Skeletal muscle satellite cell (primary cell): ENCODE data around the gene TBC1D14.

ENCODE experiments used
- H3K27me3 ChIP-seq: 2 replicates; pipeline ENCODE4 v1.7.0; 2013; ENCODE audit warnings: low read length; ENCODE audit not compliant: control insufficient read depth, insufficient read depth
- H3K36me3 ChIP-seq: 2 replicates; pipeline ENCODE4 v1.7.0; 2013; ENCODE audit warnings: mild to moderate bottlenecking, control low read depth, low read length; ENCODE audit not compliant: insufficient read depth
- H3K4me1 ChIP-seq: 2 replicates; pipeline ENCODE4 v1.7.0; 2013; ENCODE audit warnings: low read length; ENCODE audit not compliant: control insufficient read depth, insufficient read depth
- H3K4me2 ChIP-seq: 2 replicates; pipeline ENCODE4 v1.7.0; 2013; ENCODE audit warnings: mild to moderate bottlenecking, low read length
- H3K4me3 ChIP-seq: 2 replicates; pipeline ENCODE4 v1.7.0; 2013; ENCODE audit warnings: low read length
- H3K9ac ChIP-seq: 2 replicates; pipeline ENCODE4 v1.7.0; 2013; ENCODE audit warnings: mild to moderate bottlenecking, low read depth, low read length, moderate library complexity
- H3K9me3 ChIP-seq: replicated peaks from 2 replicates; pipeline ENCODE4 v1.7.0; 2013; ENCODE audit warnings: mild to moderate bottlenecking, control low read depth, low read length

TBC1D14 gene

DNA sequence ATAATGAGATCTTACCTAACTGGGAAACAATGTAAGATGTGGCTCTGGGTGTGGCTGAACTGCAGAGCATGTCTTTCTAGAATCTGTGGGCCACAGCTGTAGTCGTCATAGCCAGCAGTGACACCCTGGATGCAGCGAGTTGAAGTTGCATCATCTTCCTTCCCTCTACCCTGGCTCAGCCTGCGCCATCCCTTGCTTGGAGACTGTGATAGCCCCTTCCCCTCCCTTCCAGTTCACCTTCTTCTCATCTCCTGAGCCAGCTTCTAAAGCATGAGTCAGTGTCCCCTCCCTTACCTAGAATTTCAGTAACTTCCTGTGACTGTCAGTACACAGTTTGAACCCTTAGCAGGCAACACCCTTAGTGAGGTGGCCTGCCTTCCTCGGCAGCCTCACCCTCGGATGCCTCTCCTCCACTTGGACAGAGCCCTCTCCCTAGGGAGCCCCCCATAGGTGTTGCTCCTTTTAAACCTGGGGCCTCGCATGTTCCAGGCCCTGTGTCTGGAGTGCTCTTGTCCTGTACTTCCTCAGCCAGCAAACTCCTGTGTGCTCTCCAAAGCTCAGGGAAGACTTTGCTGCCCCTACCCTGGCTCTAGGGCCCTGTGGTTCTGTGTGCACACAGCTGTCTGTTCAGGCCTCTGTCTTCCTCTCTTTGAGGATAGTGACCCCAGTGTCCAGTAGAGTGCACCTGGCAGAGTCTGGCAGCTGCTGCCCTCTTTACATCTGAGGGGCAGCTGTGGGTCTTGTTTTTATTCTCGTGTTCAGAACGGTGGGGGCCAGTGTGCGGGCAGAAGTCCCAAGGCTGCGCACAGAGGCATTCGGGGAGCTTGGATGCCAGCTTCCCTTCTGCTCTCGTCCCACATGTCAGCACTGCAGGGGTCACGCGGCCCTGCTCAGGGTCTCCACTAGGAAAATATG, 89.8 kb downstream of the TBC1D14 start:
- no peaks in the 10 kb centered on the region for H3K27me3 ChIP-seq
- no peaks in the 10 kb centered on the region for H3K4me1 ChIP-seq
- H3K36me3 ChIP-seq, result peaks cover 63% of the 10 kb centered on the region
- no peaks in the 10 kb centered on the region for H3K9me3 ChIP-seq
- no peak overlapping the region for H3K4me2 ChIP-seq
- H3K9ac ChIP-seq, result no peak overlapping the region
- H3K4me3 ChIP-seq, result no peak overlapping the region

DNA sequence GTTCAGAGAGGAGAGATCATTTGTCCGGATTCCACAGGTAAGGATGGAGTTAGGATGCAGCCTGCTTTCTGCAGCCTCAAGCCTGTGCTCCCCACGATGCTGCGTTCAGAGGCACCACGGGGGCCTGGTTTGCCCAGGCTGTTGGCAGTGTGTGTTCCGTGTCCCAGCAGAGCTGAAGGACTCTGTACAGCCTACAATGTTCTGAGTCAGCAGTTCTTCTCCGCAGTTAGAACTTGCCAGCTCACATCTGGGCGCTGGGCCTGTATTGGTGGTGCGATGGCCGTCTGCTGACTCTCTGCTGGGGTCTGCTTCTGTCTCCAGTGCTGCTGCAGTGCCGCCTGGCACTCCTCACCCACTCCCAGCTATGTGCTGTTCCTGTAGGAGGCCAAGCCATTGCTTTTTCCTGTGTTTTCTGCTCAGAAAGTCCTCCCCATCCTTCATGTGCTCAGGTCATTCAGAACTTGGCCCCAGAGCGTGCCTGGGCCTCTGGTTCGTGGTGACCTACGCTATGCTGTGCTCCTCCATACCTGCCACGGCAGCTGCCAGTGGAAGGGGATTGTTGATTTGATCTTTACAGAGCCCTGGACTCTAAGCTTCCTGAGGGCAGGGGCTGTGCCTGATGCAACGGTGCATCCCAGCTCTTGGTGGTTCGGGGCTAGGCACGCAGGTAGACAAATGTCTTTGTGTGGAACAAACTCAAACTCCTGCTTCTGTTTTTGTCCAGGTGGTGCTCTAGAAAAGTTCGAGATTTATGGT, 91.0 kb downstream of the TBC1D14 start:
- no peak overlapping the region for H3K9ac ChIP-seq
- no peak overlapping the region for H3K4me3 ChIP-seq
- no peaks in the 10 kb centered on the region for H3K9me3 ChIP-seq
- H3K4me1 ChIP-seq, result no peaks in the 10 kb centered on the region
- H3K36me3 ChIP-seq, result peaks cover 57% of the 10 kb centered on the region
- no peaks in the 10 kb centered on the region for H3K27me3 ChIP-seq
- H3K4me2 ChIP-seq, result no peak overlapping the region

DNA sequence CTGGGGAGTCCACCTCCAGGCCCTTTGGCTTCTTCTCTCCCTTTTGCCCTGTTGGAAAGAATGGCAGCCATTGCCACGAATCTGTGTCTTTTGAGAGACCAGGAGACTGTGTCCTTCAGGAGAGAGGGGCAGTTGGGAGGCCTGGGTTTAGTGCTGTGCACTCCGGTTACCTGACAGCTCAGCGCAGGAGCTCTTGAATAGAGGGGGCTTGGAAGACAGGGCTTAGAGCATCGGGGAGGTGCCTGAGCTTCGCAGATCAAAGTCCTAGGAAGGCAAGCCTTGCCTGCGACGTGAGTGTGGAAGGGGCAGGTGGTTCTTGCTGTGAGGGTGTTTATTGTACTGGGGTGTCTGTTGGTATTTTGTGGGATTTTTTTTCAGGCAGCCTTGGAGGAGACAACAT, 91.6 kb downstream of the TBC1D14 start:
- Histone ChIP-seq H3K4me2 (no peak overlapping the region), H3K27me3 (no peaks in the 10 kb centered on the region), H3K9ac (no peak overlapping the region), H3K4me1 (no peaks in the 10 kb centered on the region), H3K36me3 (peaks cover 54% of the 10 kb centered on the region), H3K9me3 (no peaks in the 10 kb centered on the region), H3K4me3 (no peak overlapping the region)

DNA sequence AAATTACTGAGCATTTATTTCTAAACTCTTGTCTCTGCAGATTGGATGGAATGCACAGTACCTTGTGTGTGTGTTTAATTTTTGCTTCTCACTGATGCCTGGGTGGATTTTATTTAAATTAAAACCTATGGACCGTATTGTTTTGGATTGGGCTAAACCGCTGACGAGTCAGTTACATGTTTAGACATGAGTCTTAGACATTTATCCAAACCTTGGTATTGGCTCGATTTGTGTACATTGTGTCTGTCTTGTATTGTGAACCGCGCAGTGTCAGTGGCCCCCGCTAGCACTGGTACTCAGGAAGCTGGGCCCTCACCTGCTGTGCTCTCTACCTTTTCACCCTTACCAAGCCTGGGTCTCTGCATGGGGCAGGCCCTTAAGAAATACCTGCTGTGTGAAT, 92.7 kb downstream of the TBC1D14 start:
- peaks cover 48% of the 10 kb centered on the region for H3K36me3 ChIP-seq
- no peak overlapping the region for H3K4me3 ChIP-seq
- H3K4me2 ChIP-seq, result no peak overlapping the region
- no peak overlapping the region for H3K9ac ChIP-seq
- H3K4me1 ChIP-seq, result no peaks in the 10 kb centered on the region
- H3K9me3 ChIP-seq, result no peaks in the 10 kb centered on the region
- H3K27me3 ChIP-seq, result no peaks in the 10 kb centered on the region

DNA sequence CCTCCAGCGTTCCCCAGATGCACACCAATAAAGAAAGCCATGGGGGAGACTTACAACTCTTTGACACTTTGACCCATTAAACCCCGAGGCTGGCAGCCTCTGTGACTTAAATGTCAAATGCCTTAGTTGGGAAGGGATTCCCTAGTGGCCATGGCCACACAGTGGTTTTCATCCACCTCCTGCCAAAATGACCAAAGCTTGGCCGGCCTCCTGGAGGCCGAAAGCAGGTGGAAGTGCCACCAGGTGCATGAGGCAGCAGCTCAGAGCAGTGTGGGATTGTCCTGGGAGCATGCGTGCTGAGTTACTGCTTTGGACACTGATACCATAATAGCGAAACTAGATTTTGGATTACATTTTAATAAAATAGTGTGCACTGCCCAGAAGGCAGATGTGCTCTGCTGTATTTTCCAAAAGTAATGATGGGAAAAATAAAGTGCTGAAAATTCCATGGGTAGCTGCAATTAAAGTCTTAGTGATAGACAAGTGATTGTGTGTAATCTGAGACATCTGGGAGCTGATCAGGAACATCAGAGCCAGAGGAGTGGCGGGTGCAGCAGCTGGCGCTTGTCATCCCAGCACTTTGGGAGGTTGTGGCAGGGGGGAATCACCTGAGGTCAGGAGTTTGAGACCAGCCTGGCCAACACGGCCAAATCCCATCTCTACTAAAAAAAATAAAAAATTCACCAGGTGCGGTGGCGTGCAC, 93.7 kb downstream of the TBC1D14 start:
- Histone ChIP-seq H3K4me1 (no peaks in the 10 kb centered on the region), H3K4me2 (no peak overlapping the region), H3K9ac (no peak overlapping the region), H3K4me3 (no peak overlapping the region), H3K27me3 (no peaks in the 10 kb centered on the region), H3K36me3 (peaks cover 48% of the 10 kb centered on the region), H3K9me3 (no peaks in the 10 kb centered on the region)

DNA sequence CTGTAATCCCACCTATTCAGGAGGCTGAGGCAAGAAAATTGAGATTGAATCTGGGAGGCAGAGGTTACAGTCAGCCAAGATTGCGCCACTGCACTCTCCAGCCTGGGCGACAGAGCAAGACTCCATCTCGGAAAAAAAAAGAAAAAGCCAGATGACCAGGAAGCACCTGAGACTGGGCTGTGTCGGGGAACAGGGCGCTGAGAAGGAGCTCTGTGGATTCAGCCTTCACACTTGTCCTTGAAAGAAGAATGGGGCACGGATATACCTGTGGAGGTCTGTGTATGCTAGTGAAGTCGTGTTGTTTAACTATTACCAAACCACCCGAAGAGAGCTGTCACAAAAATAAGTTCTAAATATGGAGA, 94.2 kb downstream of the TBC1D14 start:
- Histone ChIP-seq H3K4me1 (no peaks in the 10 kb centered on the region), H3K9ac (no peak overlapping the region), H3K4me3 (no peak overlapping the region), H3K4me2 (no peak overlapping the region), H3K36me3 (peaks cover 45% of the 10 kb centered on the region), H3K9me3 (no peaks in the 10 kb centered on the region), H3K27me3 (no peaks in the 10 kb centered on the region)

DNA sequence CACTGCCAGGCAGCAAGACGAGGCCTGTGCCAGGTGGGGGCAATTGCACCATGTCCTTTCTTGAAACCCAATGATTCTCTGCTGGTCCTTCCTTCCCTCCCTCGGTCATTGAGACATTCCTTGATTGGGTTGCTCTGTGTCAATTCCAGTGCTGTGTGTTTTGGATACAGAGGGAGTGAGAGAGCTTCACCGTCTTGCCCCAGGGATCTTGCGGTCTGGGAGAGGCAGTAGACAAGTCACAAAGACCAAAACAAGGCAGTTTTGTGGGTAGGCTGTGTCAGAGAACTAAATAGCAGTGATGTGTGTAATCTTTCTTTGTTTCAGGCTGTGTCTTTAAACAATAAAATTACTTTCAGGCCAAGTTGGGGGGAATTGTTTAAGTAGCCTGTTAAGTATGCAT, 94.7 kb downstream of the TBC1D14 start:
- Histone ChIP-seq H3K4me2 (no peak overlapping the region), H3K9me3 (no peaks in the 10 kb centered on the region), H3K36me3 (peaks cover 45% of the 10 kb centered on the region), H3K4me1 (no peaks in the 10 kb centered on the region), H3K27me3 (no peaks in the 10 kb centered on the region), H3K9ac (no peak overlapping the region), H3K4me3 (no peak overlapping the region)

DNA sequence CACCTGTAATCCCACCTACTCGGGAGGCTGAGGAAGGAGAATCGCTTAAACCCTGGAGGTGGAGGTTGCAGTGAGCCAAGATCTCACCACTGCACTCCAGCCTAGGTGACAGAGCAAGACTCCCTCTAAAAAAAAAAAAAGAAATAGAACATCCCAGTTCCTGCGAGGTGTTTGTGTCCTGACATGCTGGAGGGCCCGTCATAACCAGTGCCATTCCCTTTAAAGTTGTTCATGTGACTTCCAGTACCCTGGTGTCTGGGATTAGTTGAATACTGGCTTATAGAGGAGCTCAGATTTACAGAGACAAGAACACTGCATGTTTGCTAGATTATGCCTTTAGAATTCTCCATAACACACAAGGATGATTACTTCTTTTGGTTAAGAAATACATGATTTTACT, 95.9 kb downstream of the TBC1D14 start:
- Histone ChIP-seq H3K36me3 (peaks cover 41% of the 10 kb centered on the region), H3K4me1 (no peaks in the 10 kb centered on the region)

DNA sequence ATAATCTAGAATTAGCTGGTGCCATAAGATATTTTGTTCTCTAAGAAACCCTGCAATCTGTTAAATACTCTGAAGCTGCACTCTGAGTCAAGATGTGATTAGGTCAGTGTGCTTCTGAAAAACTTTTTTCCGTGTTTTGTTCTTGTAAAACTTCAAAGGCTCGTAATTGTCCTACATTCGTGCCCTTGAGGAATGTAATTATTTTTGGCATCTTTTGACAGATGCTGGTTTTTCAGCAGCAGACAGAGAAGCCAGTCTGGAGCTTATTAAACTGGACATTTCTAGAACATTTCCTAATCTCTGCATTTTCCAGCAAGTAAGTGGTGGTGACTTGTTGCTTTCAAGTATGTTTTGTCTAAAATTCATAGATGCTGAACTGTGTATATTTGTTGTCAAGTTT, 96.8 kb downstream of the TBC1D14 start:
- Histone ChIP-seq H3K9ac (no peak overlapping the region), H3K9me3 (no peaks in the 10 kb centered on the region), H3K27me3 (no peaks in the 10 kb centered on the region), H3K4me2 (no peak overlapping the region), H3K36me3 (peaks cover 42% of the 10 kb centered on the region), H3K4me3 (no peak overlapping the region), H3K4me1 (no peaks in the 10 kb centered on the region)

More for the DNA sequence above, 95.9 kb downstream of the TBC1D14 start:
- Histone ChIP-seq H3K9me3 (no peaks in the 10 kb centered on the region), H3K4me3 (no peak overlapping the region), H3K27me3 (no peaks in the 10 kb centered on the region), H3K9ac (no peak overlapping the region), H3K4me2 (no peak overlapping the region)

DNA sequence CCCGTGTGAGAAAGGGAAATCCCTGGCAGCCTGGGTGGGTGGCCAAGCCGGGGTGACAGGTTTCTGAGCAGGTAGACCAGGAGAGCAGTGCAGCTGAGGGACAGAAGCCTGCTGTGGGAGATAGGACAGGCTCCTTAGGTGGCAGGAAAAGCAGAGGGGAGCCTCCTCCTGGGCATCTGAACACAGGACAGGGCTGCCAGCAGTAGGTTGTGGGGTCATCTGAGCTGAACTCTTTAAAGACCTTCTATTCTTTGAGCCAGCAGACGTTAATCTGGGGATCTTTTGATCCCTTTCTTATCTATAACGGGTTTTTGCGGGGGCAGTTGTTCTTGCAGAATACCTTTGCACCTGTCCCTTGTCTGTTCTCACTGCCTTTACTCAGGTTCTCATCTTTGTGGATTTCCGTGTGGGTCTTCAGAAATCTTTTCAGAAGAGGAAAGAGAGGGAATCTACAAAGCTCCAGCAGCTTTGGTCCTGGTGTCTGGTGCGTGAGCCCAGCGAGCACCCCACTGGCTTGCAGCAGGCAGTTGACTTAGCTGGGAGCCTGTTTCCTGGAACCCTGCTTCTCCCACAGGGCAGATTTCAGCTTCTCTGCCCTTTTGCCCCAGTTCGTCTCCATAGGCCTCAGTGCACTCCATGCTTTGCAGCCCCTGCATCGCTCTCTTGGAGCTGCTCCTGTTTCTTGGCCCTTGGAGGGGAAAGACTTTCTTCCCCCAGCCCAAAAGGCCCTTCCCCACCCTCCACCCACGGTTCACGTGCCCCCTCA, 97.7 kb downstream of the TBC1D14 start:
- Histone ChIP-seq H3K4me1 (no peaks in the 10 kb centered on the region), H3K9ac (no peak overlapping the region), H3K4me3 (no peak overlapping the region), H3K9me3 (no peaks in the 10 kb centered on the region), H3K27me3 (no peaks in the 10 kb centered on the region), H3K4me2 (no peak overlapping the region), H3K36me3 (peaks cover 37% of the 10 kb centered on the region)

DNA sequence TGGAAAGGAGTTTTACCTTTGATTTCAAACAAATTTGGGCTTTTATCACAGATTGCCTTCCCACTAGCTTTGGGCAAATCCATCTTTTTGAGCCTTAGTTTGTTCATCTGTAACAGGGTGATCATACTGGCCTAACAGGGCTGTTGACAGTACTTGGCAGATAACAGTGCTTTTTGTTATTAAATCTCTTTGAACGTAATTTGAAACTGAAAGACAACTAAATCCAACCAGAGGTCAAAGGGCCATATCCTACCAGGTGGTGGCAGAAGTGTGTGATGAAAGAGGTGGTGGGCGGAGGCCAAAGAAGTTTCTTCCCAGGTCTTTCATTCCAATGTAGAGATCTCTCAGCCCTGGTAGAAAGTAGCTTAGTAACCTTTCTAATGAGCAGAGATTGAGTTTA, 98.3 kb downstream of the TBC1D14 start:
- peaks cover 35% of the 10 kb centered on the region for H3K36me3 ChIP-seq
- no peak overlapping the region for H3K9ac ChIP-seq
- no peak overlapping the region for H3K4me2 ChIP-seq
- H3K4me1 ChIP-seq, result no peaks in the 10 kb centered on the region
- no peak overlapping the region for H3K4me3 ChIP-seq
- no peaks in the 10 kb centered on the region for H3K9me3 ChIP-seq
- no peaks in the 10 kb centered on the region for H3K27me3 ChIP-seq
